Sigmoid colon (tissue), 7 donors: ENCODE results near the gene TMEM120B. TPM values are rescaled to one million over a fixed set of nuclear protein-coding genes. Genes with fewer than 3 reads are reported as not detected.
A peak's percentile ranks its signal among the peaks of the same experiment; 100 is the strongest.

ENCODE experiments used
- DNase-seq: peaks from one replicate; pipeline ENCODE4 v3.0.0-alpha.2; 2019
- H3K27ac ChIP-seq, 4 donors: fragments of 200-600 bp; sonication (generic); one replicate each; pipeline ENCODE4 v1.5.1; 2016 to 2019; ENCODE audit warnings: mild to moderate bottlenecking in 1 of 4
- H3K27me3 ChIP-seq, 3 donors: fragments of 200-600 bp; sonication (generic); one replicate each; pipeline ENCODE4 v1.5.1; 2019; ENCODE audit warnings: mild to moderate bottlenecking in 1 of 3
- H3K36me3 ChIP-seq, 4 donors: fragments of 200-600 bp; sonication (generic); one replicate each; pipeline ENCODE4 v1.5.1; 2016 to 2019
- H3K4me1 ChIP-seq, 4 donors: fragments of 200-600 bp; sonication (generic); one replicate each; pipeline ENCODE4 v1.5.1; 2017 to 2019
- H3K4me3 ChIP-seq, 4 donors: fragments of 200-600 bp; sonication (generic); one replicate each; pipeline ENCODE4 v1.5.1; 2017 to 2019; ENCODE audit warnings: mild to moderate bottlenecking in 2 of 4, moderate library complexity in 1 of 4
- H3K9me3 ChIP-seq, 4 donors: fragments of 200-600 bp in 3 of 4; sonication (generic) in 3 of 4; one replicate each; pipeline versions ENCODE4 v1.5.1 to v1.6.1; 2013 to 2019
- EP300 ChIP-seq, 4 donors: sonication (generic); formaldehyde crosslinking; IDR thresholded peaks; one replicate each; pipeline ENCODE4 v1.6.1; 2017; ENCODE audit warnings: antibody characterized with exemption in 4 of 4
- POLR2A ChIP-seq, 2 donors: fragments of 450-650 bp; IDR thresholded peaks; one replicate each; pipeline ENCODE4 v1.6.1; 2016; ENCODE audit warnings: antibody characterized with exemption in 2 of 2, mild to moderate bottlenecking in 2 of 2, moderate library complexity in 2 of 2
- POLR2AphosphoS5 ChIP-seq, 4 donors: sonication (generic); formaldehyde crosslinking; IDR thresholded peaks; one replicate each; pipeline ENCODE4 v1.6.1; 2017; ENCODE audit warnings: antibody characterized with exemption in 4 of 4
- whole genome bisulfite sequencing, 2 donors: extraction: QIAGEN DNeasy Blood & Tissue Kit; methylation state at CpG; one replicate each; pipeline ENCODE4 v1.1.7; 2013; 5-methylcytosine and 5-hydroxymethylcytosine counted together
- intact Hi-C: fragments of 100-400 bp; cut with DNase I; formaldehyde crosslinking; loops from one replicate; pipeline ENCODE4 v1.15.1; 2023
- polyA plus RNA-seq, 3 donors: library from polyadenylated mRNA; stranded (reverse); fragments of 200-250 nt; gene quantifications; one replicate each; pipeline ENCODE4 v1.2.3, GENCODE V29; 2013
- total RNA-seq, 4 donors: library from RNA; depleted of rRNA; stranded (reverse); fragments of >200 nt; gene quantifications; one replicate each; pipeline ENCODE4 v1.1.0, GENCODE V29; 2016
- TF ChIP-seq, protein P1 (sequence below), 4 experiments: fragments of 450-650 bp in 3 of 4; fragments of 200-600 bp in 1 of 4; IDR thresholded peaks; one replicate each; pipeline ENCODE4 v1.5.1; 2016 to 2019; ENCODE audit warnings: antibody characterized with exemption in 4 of 4, mild to moderate bottlenecking in 3 of 4, moderate library complexity in 2 of 4
- donor health status: healthy with polysubstance abuse.
- donor health status: Bipolar disorder and iron deficiency.
- donor health status: healthy.

The TMEM120B gene
- total and polyA plus RNA-seq, 7 donors: 1.2 to 8.9 (median 3.7) TPM

DNA sequence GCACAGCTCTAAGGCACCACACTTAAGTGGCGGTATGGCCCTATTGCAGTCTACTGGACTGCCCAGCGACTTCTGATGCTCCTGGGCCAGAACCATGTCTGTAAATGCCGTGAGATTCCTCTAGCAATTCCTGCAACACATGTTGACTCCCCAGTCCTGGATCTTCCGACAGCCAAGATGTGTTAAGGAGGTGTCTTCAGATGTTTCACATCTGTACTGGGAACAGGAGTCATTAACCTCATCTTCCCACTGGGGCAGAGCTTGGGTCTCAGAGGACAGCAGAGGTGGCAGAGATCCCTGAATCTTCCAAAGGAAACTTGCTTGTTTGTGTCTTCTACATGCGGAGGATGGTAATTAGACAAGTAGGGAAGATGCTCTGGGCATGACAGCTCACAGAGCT is 8.2 kb downstream of the TMEM120B start:
- H3K27ac ChIP-seq: peak overlapping the region in 2 of 4 donors; percentile 33 to 53
- WGBS, 2 donors: 95 to 97% methylated on average over 5 of the region's 5 CpGs

DNA sequence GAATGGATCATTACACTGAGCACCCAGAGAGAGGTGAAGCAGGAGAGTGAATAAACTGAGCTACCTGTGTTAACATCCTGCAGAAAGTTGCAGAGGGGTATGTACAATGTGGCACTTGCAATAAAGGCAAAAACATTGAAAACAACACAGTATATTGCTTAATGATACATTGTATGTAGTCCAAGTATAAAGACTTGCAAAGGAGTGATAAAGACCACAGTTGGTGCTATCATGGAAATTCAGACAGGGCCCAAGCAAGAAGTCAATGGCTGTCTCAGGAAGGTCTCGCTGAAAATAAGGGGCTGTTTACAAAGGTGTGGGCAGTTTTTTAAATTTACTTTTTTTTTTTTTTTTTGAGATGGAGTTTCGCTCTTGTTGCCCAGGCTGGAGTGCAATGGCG is 10.0 kb downstream of the TMEM120B start:
- H3K4me3 ChIP-seq: no peak overlapping the region
- no peaks in the 10 kb centered on the region for H3K9me3 ChIP-seq
- TF ChIP-seq, protein P1, sequence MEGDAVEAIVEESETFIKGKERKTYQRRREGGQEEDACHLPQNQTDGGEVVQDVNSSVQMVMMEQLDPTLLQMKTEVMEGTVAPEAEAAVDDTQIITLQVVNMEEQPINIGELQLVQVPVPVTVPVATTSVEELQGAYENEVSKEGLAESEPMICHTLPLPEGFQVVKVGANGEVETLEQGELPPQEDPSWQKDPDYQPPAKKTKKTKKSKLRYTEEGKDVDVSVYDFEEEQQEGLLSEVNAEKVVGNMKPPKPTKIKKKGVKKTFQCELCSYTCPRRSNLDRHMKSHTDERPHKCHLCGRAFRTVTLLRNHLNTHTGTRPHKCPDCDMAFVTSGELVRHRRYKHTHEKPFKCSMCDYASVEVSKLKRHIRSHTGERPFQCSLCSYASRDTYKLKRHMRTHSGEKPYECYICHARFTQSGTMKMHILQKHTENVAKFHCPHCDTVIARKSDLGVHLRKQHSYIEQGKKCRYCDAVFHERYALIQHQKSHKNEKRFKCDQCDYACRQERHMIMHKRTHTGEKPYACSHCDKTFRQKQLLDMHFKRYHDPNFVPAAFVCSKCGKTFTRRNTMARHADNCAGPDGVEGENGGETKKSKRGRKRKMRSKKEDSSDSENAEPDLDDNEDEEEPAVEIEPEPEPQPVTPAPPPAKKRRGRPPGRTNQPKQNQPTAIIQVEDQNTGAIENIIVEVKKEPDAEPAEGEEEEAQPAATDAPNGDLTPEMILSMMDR (IDR thresholded peaks at IDR 0.05): no peak
- TF ChIP-seq POLR2AphosphoS5 (IDR thresholded peaks at IDR 0.05): no peak
- no peak for TF ChIP-seq EP300 (IDR thresholded peaks at IDR 0.05)
- no peak for TF ChIP-seq POLR2A (IDR thresholded peaks at IDR 0.05)
- H3K27ac ChIP-seq: no peak overlapping the region
- no peaks in the 10 kb centered on the region for H3K27me3 ChIP-seq
- H3K4me1 ChIP-seq: peaks cover 0 to 9% (median 0%) of the 10 kb centered on the region in 4 donors
- DNase-seq: no peak
- peaks cover 0 to 8% (median 3%) of the 10 kb centered on the region in 4 donors for H3K36me3 ChIP-seq
- intact Hi-C loops: no loop called here
- WGBS, 2 donors: 97 to 98% methylated on average over 2 of the region's 3 CpGs

More for the DNA sequence above, 8.2 kb downstream of the TMEM120B start:
- intact Hi-C loops: no loop called here
- peaks cover 0 to 9% (median 0%) of the 10 kb centered on the region in 4 donors for H3K4me1 ChIP-seq
- peaks cover 0 to 8% (median 3%) of the 10 kb centered on the region in 4 donors for H3K36me3 ChIP-seq
- TF ChIP-seq POLR2AphosphoS5 (IDR thresholded peaks at IDR 0.05): no peak
- TF ChIP-seq POLR2A (IDR thresholded peaks at IDR 0.05): no peak
- no peak for TF ChIP-seq EP300 (IDR thresholded peaks at IDR 0.05)
- TF ChIP-seq, protein P1 (IDR thresholded peaks at IDR 0.05): no peak
- no peak overlapping the region for H3K4me3 ChIP-seq
- no peaks in the 10 kb centered on the region for H3K27me3 ChIP-seq
- no peak for DNase-seq
- H3K9me3 ChIP-seq: no peaks in the 10 kb centered on the region

DNA sequence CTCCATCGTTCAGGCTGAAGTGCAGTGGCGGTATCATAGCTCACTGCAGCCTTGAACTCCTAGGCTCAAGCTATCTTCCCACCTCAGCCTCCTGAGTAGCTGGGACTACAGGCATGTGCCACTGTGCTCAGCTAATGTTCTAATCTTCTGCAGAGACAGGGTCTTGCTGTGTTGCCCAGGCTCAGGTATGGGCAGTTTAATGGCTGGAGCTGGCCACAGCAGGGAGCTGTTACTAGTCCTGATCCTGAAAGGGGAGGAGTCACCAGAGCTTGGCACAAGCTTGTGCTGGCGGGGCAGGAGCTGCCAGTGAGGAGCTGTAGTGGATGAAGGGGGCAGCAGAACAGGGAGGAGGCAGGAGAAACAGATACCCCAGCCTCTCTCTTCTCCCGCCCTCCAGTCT is 10.6 kb downstream of the TMEM120B start:
- H3K27ac ChIP-seq: no peak overlapping the region

DNA sequence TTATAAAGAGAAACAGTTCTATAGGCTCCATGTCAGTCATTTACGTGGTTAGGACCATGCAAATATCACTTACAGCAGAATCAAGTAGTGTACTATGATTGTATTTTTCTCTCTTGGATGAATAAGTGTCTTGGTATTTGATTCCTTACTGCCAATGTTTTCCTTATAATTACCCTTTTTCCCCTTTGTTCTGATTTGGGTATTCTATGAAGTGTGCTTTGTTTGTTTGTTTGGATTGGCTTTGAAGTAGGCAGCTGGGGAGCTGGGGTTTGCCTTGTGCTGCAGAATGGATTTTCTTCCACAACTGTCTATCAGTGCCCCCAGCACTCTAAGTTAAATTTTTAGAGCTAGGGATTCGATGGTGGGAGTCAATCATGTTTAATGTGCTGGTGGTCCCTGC is 12.4 kb downstream of the TMEM120B start:
- TF ChIP-seq POLR2AphosphoS5 (IDR thresholded peaks at IDR 0.05): no peak
- TF ChIP-seq, protein P1 (IDR thresholded peaks at IDR 0.05): no peak
- TF ChIP-seq EP300 (IDR thresholded peaks at IDR 0.05): no peak
- no peak for TF ChIP-seq POLR2A (IDR thresholded peaks at IDR 0.05)
- H3K4me3 ChIP-seq: no peak overlapping the region
- WGBS, 2 donors: 93 to 94% methylated on average over 2 of the region's 2 CpGs
- intact Hi-C loops: no loop called here
- peaks cover 0 to 6% (median 0%) of the 10 kb centered on the region in 4 donors for H3K4me1 ChIP-seq
- peaks cover 0 to 8% (median 3%) of the 10 kb centered on the region in 4 donors for H3K36me3 ChIP-seq
- no peak for DNase-seq
- H3K9me3 ChIP-seq: no peaks in the 10 kb centered on the region
- no peaks in the 10 kb centered on the region for H3K27me3 ChIP-seq
- H3K27ac ChIP-seq: no peak overlapping the region

More for the DNA sequence above, 10.6 kb downstream of the TMEM120B start:
- Histone ChIP-seq H3K4me1 (peaks cover 0 to 9% (median 0%) of the 10 kb centered on the region in 4 donors), H3K9me3 (no peaks in the 10 kb centered on the region), H3K27me3 (no peaks in the 10 kb centered on the region), H3K36me3 (peaks cover 0 to 8% (median 3%) of the 10 kb centered on the region in 4 donors), H3K4me3 (no peak overlapping the region)
- WGBS, 2 donors: 95 to 98% methylated on average over 4 of the region's 4 CpGs
- DNase-seq: no peak
- no peak for TF ChIP-seq POLR2AphosphoS5 (IDR thresholded peaks at IDR 0.05)
- no peak for TF ChIP-seq POLR2A (IDR thresholded peaks at IDR 0.05)
- TF ChIP-seq EP300 (IDR thresholded peaks at IDR 0.05): no peak
- TF ChIP-seq, protein P1 (IDR thresholded peaks at IDR 0.05): no peak
- intact Hi-C loops: no loop called here

DNA sequence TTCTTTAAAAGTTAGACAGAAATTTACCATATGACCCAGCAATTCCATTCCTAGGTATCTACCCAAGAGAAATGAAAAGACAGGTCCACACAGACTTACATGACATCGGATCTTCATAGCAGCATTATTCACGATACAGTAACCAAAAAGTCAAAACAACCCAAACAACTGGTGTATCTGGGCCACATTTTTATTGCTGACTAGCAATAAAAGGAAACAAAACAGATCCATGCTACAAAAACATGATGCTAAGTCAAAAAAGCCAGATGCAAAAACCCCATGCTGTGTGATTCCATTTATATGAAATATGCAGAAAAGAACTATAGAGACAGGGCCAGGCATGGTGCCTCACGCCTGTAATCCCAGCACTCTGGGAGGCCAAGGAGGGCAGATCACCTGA is 12.9 kb downstream of the TMEM120B start:
- Histone ChIP-seq H3K9me3 (no peaks in the 10 kb centered on the region), H3K4me1 (peaks cover 0 to 1% (median 0%) of the 10 kb centered on the region in 4 donors), H3K27ac (no peak overlapping the region), H3K4me3 (no peak overlapping the region), H3K27me3 (no peaks in the 10 kb centered on the region), H3K36me3 (peaks cover 0 to 8% (median 3%) of the 10 kb centered on the region in 4 donors)
- WGBS, 2 donors: 97 to 98% methylated on average over 3 of the region's 3 CpGs
- intact Hi-C loops: no loop called here
- TF ChIP-seq EP300 (IDR thresholded peaks at IDR 0.05) (no peak), POLR2AphosphoS5 (IDR thresholded peaks at IDR 0.05) (no peak), POLR2A (IDR thresholded peaks at IDR 0.05) (no peak)
- no peak for DNase-seq
